Ovary (tissue), 9 donors: ENCODE data around the gene ADAM11. TPM values are rescaled to one million over a fixed set of nuclear protein-coding genes. Genes with fewer than 3 reads are reported as not detected.
A peak's percentile ranks its signal among the peaks of the same experiment; 100 is the strongest.

Source experiments
- DNase-seq, 5 donors: peaks; one replicate each; pipeline ENCODE4 v3.0.0-alpha.2; 2019 to 2020
- H3K27ac ChIP-seq, 2 donors: fragments of 200-600 bp; one replicate each; pipeline versions ENCODE4 v1.5.1 to v1.8.0; 2019 to 2022
- H3K27me3 ChIP-seq: fragments of 200-600 bp; one replicate; pipeline ENCODE4 v1.8.0; 2022
- H3K36me3 ChIP-seq: fragments of 200-600 bp; sonication (generic); one replicate; pipeline ENCODE4 v1.5.1; 2019
- H3K4me1 ChIP-seq: one replicate; pipeline ENCODE4 v1.8.1; 2013; ENCODE audit warnings: mild to moderate bottlenecking, moderate library complexity; ENCODE audit not compliant: insufficient read depth
- H3K4me3 ChIP-seq: fragments of 200-600 bp; sonication (generic); one replicate; pipeline ENCODE4 v1.5.1; 2017
- H3K9me3 ChIP-seq, 2 donors: fragments of 200-600 bp in 1 of 2; sonication (generic) in 1 of 2; one replicate each; pipeline versions ENCODE4 v1.5.1 to v1.8.1; 2013 to 2019; ENCODE audit warnings: mild to moderate bottlenecking in 1 of 2, moderate library complexity in 1 of 2
- EP300 ChIP-seq: sonication (generic); formaldehyde crosslinking; IDR thresholded peaks from one replicate; pipeline ENCODE4 v1.6.1; 2017; ENCODE audit warnings: antibody characterized with exemption
- POLR2A ChIP-seq: fragments of 450-650 bp; IDR thresholded peaks from one replicate; pipeline ENCODE4 v1.6.1; 2017; ENCODE audit warnings: antibody characterized with exemption, mild to moderate bottlenecking, moderate library complexity
- WGBS, 3 donors: extraction: QIAGEN DNeasy Blood & Tissue Kit in 1 of 3; methylation state at CpG; one replicate each; pipeline versions ENCODE4 v1.1.5 to v1.1.7; 2013 to 2017; 5-methylcytosine and 5-hydroxymethylcytosine counted together
- intact Hi-C, 4 donors: fragments of 100-400 bp; cut with DNase I; formaldehyde crosslinking; loops; one replicate each; pipeline versions ENCODE4 v1.11.0 to v1.15.1; 2022 to 2023
- polyA plus RNA-seq, 2 donors: library from polyadenylated mRNA; stranded (reverse); fragments of 200-250 nt in 1 of 2; fragments of 350-450 nt in 1 of 2; fragmentation: Illumina TruSeq in 1 of 2; extraction: RNeasy Lipid Tissue Mini Kit (QIAGEN cat#74804) in 1 of 2; gene quantifications; one replicate each; pipeline ENCODE4 v1.2.3, GENCODE V29; 2013 to 2014
- total RNA-seq, 7 donors: library from RNA; depleted of rRNA in 2 of 7; stranded (reverse); fragments of >200 nt in 2 of 7; fragmentation: NEBNext Ultra II Directional in 3 of 7; extraction: Animal tissue kit (Norgen Biotek cat#: 25700) in 3 of 7; gene quantifications; one replicate each; pipeline versions ENCODE4 v1.1.0 to v1.2.4, GENCODE V29; 2016 to 2023
- TF ChIP-seq, protein P1 (sequence below), 3 donors: fragments of 450-650 bp in 2 of 3; fragments of 200-600 bp in 1 of 3; IDR thresholded peaks; one replicate each; pipeline versions ENCODE4 v1.5.1 to v1.8.0; 2016 to 2022; ENCODE audit warnings: antibody characterized with exemption in 3 of 3, mild to moderate bottlenecking in 1 of 3
- donor health status: DM: no; HTN: no; CAD: no; lungs with moderate emphysema.
- donor health status: DM: no; HTN: no; CAD: no.
- donor health status: Bipolar disorder and iron deficiency.
- donor health status: DM: yes; HTN: yes; CAD: no.
- donor health status: DM: no; HTN: no; CAD: no.
- donor health status: DM: yes; HTN: yes; CAD: no.

Gene ADAM11
- total and polyA plus RNA-seq, 9 donors: 0.12 to 2.3 (median 1.1) TPM

GRCh38 chr17:44793885-44794842, 35.4 kb downstream of the ADAM11 start:
- no peaks in the 10 kb centered on the region for H3K4me1 ChIP-seq
- DNase-seq: peak in 1 of 5 donors; percentile 6
- no peak overlapping the region for H3K4me3 ChIP-seq

DNA sequence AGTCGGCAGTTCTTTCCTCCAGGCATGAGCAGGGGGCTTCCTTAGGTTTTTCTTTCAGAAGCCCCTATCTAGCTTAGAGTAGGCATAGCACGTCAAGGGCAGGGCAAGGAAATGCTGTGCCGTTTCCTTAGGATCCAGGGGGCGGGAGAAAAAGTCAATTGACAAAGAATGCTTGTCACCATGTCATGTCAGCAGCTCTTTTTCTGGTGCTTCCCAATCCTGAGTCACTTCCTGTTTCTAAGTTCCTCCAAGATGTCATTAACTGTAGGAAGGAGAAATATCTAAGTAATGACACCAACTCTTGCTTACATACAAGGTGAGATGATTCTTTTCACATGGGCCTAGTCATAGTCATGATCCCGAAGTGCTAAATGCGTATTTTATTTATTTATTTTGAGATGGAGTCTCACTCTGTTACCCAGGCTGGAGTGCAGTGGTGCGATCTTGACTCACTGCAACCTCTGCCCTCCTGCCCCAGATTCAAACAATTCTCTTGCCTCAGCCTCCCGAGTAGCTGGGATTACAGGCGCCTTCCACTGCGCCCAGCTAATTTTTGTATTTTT, 36.1 kb downstream of the ADAM11 start:
- Histone ChIP-seq H3K27me3 (no peaks in the 10 kb centered on the region), H3K9me3 (no peaks in the 10 kb centered on the region), H3K4me3 (no peak overlapping the region), H3K4me1 (no peaks in the 10 kb centered on the region), H3K27ac (no peak overlapping the region), H3K36me3 (no peaks in the 10 kb centered on the region)
- 64 to 77% (median 69%) methylated on average over 10 of the region's 10 CpGs for WGBS, 3 donors
- intact Hi-C loops: no loop called here
- TF ChIP-seq, protein P1, sequence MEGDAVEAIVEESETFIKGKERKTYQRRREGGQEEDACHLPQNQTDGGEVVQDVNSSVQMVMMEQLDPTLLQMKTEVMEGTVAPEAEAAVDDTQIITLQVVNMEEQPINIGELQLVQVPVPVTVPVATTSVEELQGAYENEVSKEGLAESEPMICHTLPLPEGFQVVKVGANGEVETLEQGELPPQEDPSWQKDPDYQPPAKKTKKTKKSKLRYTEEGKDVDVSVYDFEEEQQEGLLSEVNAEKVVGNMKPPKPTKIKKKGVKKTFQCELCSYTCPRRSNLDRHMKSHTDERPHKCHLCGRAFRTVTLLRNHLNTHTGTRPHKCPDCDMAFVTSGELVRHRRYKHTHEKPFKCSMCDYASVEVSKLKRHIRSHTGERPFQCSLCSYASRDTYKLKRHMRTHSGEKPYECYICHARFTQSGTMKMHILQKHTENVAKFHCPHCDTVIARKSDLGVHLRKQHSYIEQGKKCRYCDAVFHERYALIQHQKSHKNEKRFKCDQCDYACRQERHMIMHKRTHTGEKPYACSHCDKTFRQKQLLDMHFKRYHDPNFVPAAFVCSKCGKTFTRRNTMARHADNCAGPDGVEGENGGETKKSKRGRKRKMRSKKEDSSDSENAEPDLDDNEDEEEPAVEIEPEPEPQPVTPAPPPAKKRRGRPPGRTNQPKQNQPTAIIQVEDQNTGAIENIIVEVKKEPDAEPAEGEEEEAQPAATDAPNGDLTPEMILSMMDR (IDR thresholded peaks at IDR 0.05): no peak
- TF ChIP-seq EP300 (no peak), POLR2A (no peak)
- peak in 1 of 5 donors; percentile 6 for DNase-seq

More at GRCh38 chr17:44793885-44794842, 35.4 kb downstream of the ADAM11 start:
- intact Hi-C loops: no loop called here
- Histone ChIP-seq H3K9me3 (no peaks in the 10 kb centered on the region), H3K36me3 (no peaks in the 10 kb centered on the region), H3K27ac (no peak overlapping the region), H3K27me3 (no peaks in the 10 kb centered on the region)
- 73 to 78% (median 76%) methylated on average over 18 of the region's 18 CpGs for WGBS, 3 donors
- TF ChIP-seq POLR2A: no peak
- TF ChIP-seq EP300: no peak
- TF ChIP-seq, protein P1 (IDR thresholded peaks at IDR 0.05): no peak

- intact Hi-C loops: no loop called here
- Histone ChIP-seq H3K4me3 (no peak overlapping the region), H3K4me1 (no peaks in the 10 kb centered on the region), H3K27me3 (no peaks in the 10 kb centered on the region), H3K36me3 (no peaks in the 10 kb centered on the region), H3K9me3 (no peaks in the 10 kb centered on the region), H3K27ac (no peak overlapping the region)
- TF ChIP-seq, protein P1 (IDR thresholded peaks at IDR 0.05): no peak
- TF ChIP-seq EP300 (no peak), POLR2A (no peak)
- 75 to 86% (median 84%) methylated on average over 9 of the region's 9 CpGs for WGBS, 3 donors
- no peak for DNase-seq
Measured at GRCh38 chr17:44795421-44795820, 36.6 kb downstream of the ADAM11 start.

- Histone ChIP-seq H3K36me3 (no peaks in the 10 kb centered on the region), H3K27me3 (no peaks in the 10 kb centered on the region), H3K27ac (no peak overlapping the region), H3K4me1 (no peaks in the 10 kb centered on the region), H3K9me3 (no peaks in the 10 kb centered on the region), H3K4me3 (no peak overlapping the region)
- WGBS, 3 donors: 70 to 81% (median 81%) methylated on average over 10 of the region's 10 CpGs
- peak in 1 of 5 donors; percentile 13 for DNase-seq
- no peak for TF ChIP-seq EP300
- TF ChIP-seq POLR2A: no peak
- TF ChIP-seq, protein P1 (IDR thresholded peaks at IDR 0.05): no peak
- intact Hi-C loops: no loop called here
Measured at GRCh38 chr17:44795928-44796327, 37.1 kb downstream of the ADAM11 start.
